IMR-90 (cell line): ENCODE data around the gene COL24A1. TPM values are rescaled to one million over a fixed set of nuclear protein-coding genes. Genes with fewer than 3 reads are reported as not detected.

Source experiments
- ATAC-seq: fragments of 200-7000 bp; cut with Tn5 transposase; 2 replicates; pipeline ENCODE4 v1.9.1; 2020; ENCODE audit warnings: low read depth, mild to moderate bottlenecking, moderate library complexity
- BruUV-seq: library from RNA; stranded (reverse); fragments of 400-500 nt; replicated peaks from 2 replicates; lab custom pipeline; 2021; lab: Mats Ljungman, UMichigan
- CTCF ChIA-PET: fragments of 300-600 bp; formaldehyde crosslinking; extraction: SDS; loops from one replicate; lab custom pipeline; 2021; ENCODE audit warnings: antibody characterized with exemption; lab: Yijun Ruan, JAX
- POLR2A ChIA-PET: fragments of 300-600 bp; sonication (Branson Sonifier 250); formaldehyde crosslinking; loops from one replicate; lab custom pipeline; 2022; ENCODE audit warnings: antibody characterized with exemption; ENCODE audit not compliant: unreplicated experiment; lab: Charles Lee
- DNase-seq: peaks from one replicate; pipeline ENCODE4 v3.0.0; 2013
- H2AFZ ChIP-seq: replicated peaks from 2 replicates; pipeline ENCODE3; 2013; ENCODE audit warnings: low read length, mild to moderate bottlenecking; ENCODE audit not compliant: poor library complexity
- H2AK5ac ChIP-seq: 2 replicates; pipeline ENCODE4 v1.6.1; 2013; ENCODE audit warnings: low read depth, low read length, inconsistent platforms
- H2AK9ac ChIP-seq: replicated peaks from 2 replicates; pipeline ENCODE3; 2013; ENCODE audit warnings: mild to moderate bottlenecking, low read depth, low read length, moderate library complexity; ENCODE audit not compliant: poor library complexity
- H2BK120ac ChIP-seq: 2 replicates; pipeline ENCODE4 v1.6.1; 2013; ENCODE audit warnings: low read depth, low read length, inconsistent platforms
- H2BK15ac ChIP-seq: 3 replicates; pipeline ENCODE4 v1.6.1; 2013; ENCODE audit warnings: low read depth, low read length, inconsistent platforms
- H2BK20ac ChIP-seq: 2 replicates; pipeline ENCODE4 v1.6.1; 2013; ENCODE audit warnings: low read depth, mild to moderate bottlenecking, inconsistent platforms, low read length, moderate library complexity
- H2BK5ac ChIP-seq: 2 replicates; pipeline ENCODE4 v1.6.1; 2013; ENCODE audit warnings: mild to moderate bottlenecking, low read depth, low read length, inconsistent platforms; ENCODE audit not compliant: poor library complexity, severe bottlenecking
- H3K14ac ChIP-seq: replicated peaks from 2 replicates; pipeline ENCODE4 v1.6.1; 2013; ENCODE audit warnings: low read depth, low read length, inconsistent platforms
- H3K18ac ChIP-seq: 2 replicates; pipeline ENCODE4 v1.6.1; 2013; ENCODE audit warnings: low read depth, low read length, control low read depth
- H3K23ac ChIP-seq: 2 replicates; pipeline ENCODE4 v1.6.1; 2013; ENCODE audit warnings: low read depth, low read length, inconsistent platforms
- H3K27ac ChIP-seq: 2 replicates; pipeline ENCODE4 v1.5.1; 2013; ENCODE audit warnings: mild to moderate bottlenecking, control low read depth, low read length; ENCODE audit not compliant: insufficient read depth
- H3K27me3 ChIP-seq: 2 replicates; pipeline ENCODE4 v1.6.1; 2013; ENCODE audit warnings: low read length; ENCODE audit not compliant: control insufficient read depth, insufficient read depth
- H3K36me3 ChIP-seq: 2 replicates; pipeline ENCODE4 v1.6.1; 2013; ENCODE audit warnings: low read length, mixed read lengths; ENCODE audit not compliant: control insufficient read depth, insufficient read depth
- H3K4ac ChIP-seq: 2 replicates; pipeline ENCODE4 v1.6.1; 2013; ENCODE audit warnings: low read depth, low read length, inconsistent platforms
- H3K4me1 ChIP-seq: 2 replicates; pipeline ENCODE4 v1.6.1; 2013; ENCODE audit warnings: low read length, mixed read lengths; ENCODE audit not compliant: control insufficient read depth, insufficient read depth
- H3K4me2 ChIP-seq: 2 replicates; pipeline ENCODE4 v1.6.1; 2013; ENCODE audit warnings: low read depth, mild to moderate bottlenecking, control low read depth, low read length, moderate library complexity
- H3K4me3 ChIP-seq: 2 replicates; pipeline ENCODE4 v1.5.1; 2013; ENCODE audit warnings: low read depth, mild to moderate bottlenecking, control low read depth, low read length, moderate library complexity; ENCODE audit not compliant: insufficient read depth
- H3K56ac ChIP-seq: 2 replicates; pipeline ENCODE4 v1.6.1; 2013; ENCODE audit warnings: low read length, inconsistent platforms; ENCODE audit not compliant: insufficient read depth; ENCODE audit errors: extremely low read depth
- H3K79me1 ChIP-seq, 2 experiments: 2 replicates each; pipeline ENCODE4 v1.6.1; 2013; ENCODE audit warnings: low read length in 2 of 2, inconsistent platforms in 1 of 2, low read depth in 1 of 2
- H3K9ac ChIP-seq: 2 replicates; pipeline ENCODE4 v1.6.1; 2013; ENCODE audit warnings: low read depth, low read length, control low read depth
- H3K9me1 ChIP-seq: 2 replicates; pipeline ENCODE4 v1.6.1; 2013; ENCODE audit warnings: low read length, inconsistent platforms; ENCODE audit not compliant: insufficient read depth
- H3K9me3 ChIP-seq: 2 replicates; pipeline ENCODE4 v1.6.1; 2013; ENCODE audit warnings: low read length; ENCODE audit not compliant: control insufficient read depth, insufficient read depth
- H4K20me1 ChIP-seq: 2 replicates; pipeline ENCODE4 v1.6.1; 2013; ENCODE audit warnings: low read length, inconsistent platforms; ENCODE audit not compliant: insufficient read depth
- H4K5ac ChIP-seq: 2 replicates; pipeline ENCODE4 v1.6.1; 2013; ENCODE audit warnings: mild to moderate bottlenecking, low read depth, low read length, control low read depth
- H4K8ac ChIP-seq, 2 experiments: 2 replicates each; pipeline ENCODE4 v1.6.1; 2013; ENCODE audit warnings: low read depth in 2 of 2, low read length in 2 of 2, control low read depth in 1 of 2, inconsistent platforms in 1 of 2
- H4K91ac ChIP-seq: 2 replicates; pipeline ENCODE4 v1.6.1; 2013; ENCODE audit warnings: low read depth, low read length, inconsistent platforms; ENCODE audit not compliant: insufficient read depth
- BHLHE40 ChIP-seq: fragments of 150-350 bp; IDR thresholded peaks from 2 replicates; pipeline ENCODE4 v1.6.1; 2016; ENCODE audit warnings: mild to moderate bottlenecking, low read depth, low read length
- CEBPB ChIP-seq: IDR thresholded peaks from 2 replicates; pipeline ENCODE4 v1.6.1; 2012; ENCODE audit warnings: low read depth, low read length, improper control_type of control experiment
- FOS ChIP-seq: fragments of 150-350 bp; IDR thresholded peaks from 2 replicates; pipeline ENCODE4 v1.6.1; 2016; ENCODE audit warnings: low read depth, low read length
- MAFK ChIP-seq: IDR thresholded peaks from 2 replicates; pipeline ENCODE4 v1.6.1; 2012; ENCODE audit warnings: low read depth, low read length, improper control_type of control experiment
- MAZ ChIP-seq: IDR thresholded peaks from 2 replicates; pipeline ENCODE4 v1.6.1; 2012; ENCODE audit warnings: low read depth, mild to moderate bottlenecking, low read length, improper control_type of control experiment, moderate library complexity, borderline replicate concordance
- NFE2L2 ChIP-seq: fragments of 150-350 bp; IDR thresholded peaks from 2 replicates; pipeline ENCODE4 v1.6.1; 2016; ENCODE audit warnings: low read depth, mild to moderate bottlenecking, low read length
- RCOR1 ChIP-seq: IDR thresholded peaks from 2 replicates; pipeline ENCODE4 v1.6.1; 2012; ENCODE audit warnings: mild to moderate bottlenecking, low read length, improper control_type of control experiment; ENCODE audit not compliant: insufficient replicate concordance
- RFX5 ChIP-seq: IDR thresholded peaks from 2 replicates; pipeline ENCODE4 v1.8.0; 2012; ENCODE audit warnings: low read depth, mild to moderate bottlenecking, low read length, moderate library complexity
- SMC3 ChIP-seq: fragments of 150-350 bp; IDR thresholded peaks from 2 replicates; pipeline ENCODE4 v1.6.1; 2016; ENCODE audit warnings: low read depth, mild to moderate bottlenecking, antibody characterized with exemption, low read length, moderate library complexity
- USF2 ChIP-seq: fragments of 150-350 bp; IDR thresholded peaks from 2 replicates; pipeline ENCODE4 v1.6.1; 2017; ENCODE audit warnings: mild to moderate bottlenecking, antibody characterized with exemption, low read length, low read depth
- WGBS, 2 experiments: methylation state at CpG; one replicate each; pipeline versions ENCODE4 v1.1.5 to v1.1.7; 2013; ENCODE audit warnings: missing lambda C conversion rate in 2 of 2; ENCODE audit not compliant: insufficient read length in 1 of 2; ENCODE audit errors: extremely low coverage in 2 of 2; 5-methylcytosine and 5-hydroxymethylcytosine counted together
- dilution Hi-C: fragments of 300-500 bp; cut with HindIII; formaldehyde crosslinking; loops from one replicate; pipeline ENCODE4 v1.14.3; 2018; ENCODE audit warnings: low sequenced_read_pairs; ENCODE audit not compliant: unreplicated experiment
- in situ Hi-C: fragments of 300-500 bp; cut with MboI; formaldehyde crosslinking; loops from 3 replicates; pipeline ENCODE4 v1.14.3; 2019; ENCODE audit warnings: low sequenced_read_pairs, inconsistent platforms, mixed read lengths
- intact Hi-C: fragments of 100-400 bp; cut with micrococcal nuclease; formaldehyde crosslinking; loops from 2 replicates; pipeline ENCODE4 v1.10.0; 2022
- polyA plus RNA-seq, 3 experiments: library from polyadenylated mRNA; depleted of rRNA; stranded (reverse); fragments of >200 nt; gene quantifications; 2 replicates each; pipeline ENCODE4 v1.2.3, GENCODE V29; 2012; ENCODE audit warnings: low replicate concordance in 1 of 3
- total RNA-seq: library from RNA; depleted of rRNA; stranded (reverse); fragments of >200 nt; gene quantifications from 2 replicates; pipeline ENCODE4 v1.2.3, GENCODE V29; 2012
- TF ChIP-seq, protein P1 (sequence below): fragments of 150-350 bp; IDR thresholded peaks from 2 replicates; pipeline ENCODE4 v1.6.1; 2016; ENCODE audit warnings: low read depth, mild to moderate bottlenecking, low read length, moderate library complexity, borderline replicate concordance
- TF ChIP-seq, protein P2 (sequence below): conservative IDR thresholded peaks from 2 replicates; pipeline ENCODE4 v1.5.1; 2012; ENCODE audit warnings: mild to moderate bottlenecking, low read depth, low read length, improper control_type of control experiment

The COL24A1 gene
- total and polyA plus RNA-seq, 2 of the 4 experiments (the other 2 are of a cell fraction), result 1.4 to 2.2 TPM

GRCh38 chr1:85984636-85985035, 171.9 kb downstream of the COL24A1 start:
- Histone ChIP-seq H3K4me3 (no peak overlapping the region), H3K27me3 (no peaks in the 10 kb centered on the region), H2AK9ac (no peak overlapping the region), H3K14ac (no peak overlapping the region), H3K9ac (no peak overlapping the region), H2AFZ (no peak overlapping the region), H3K18ac (no peak overlapping the region), H2AK5ac (no peak overlapping the region), H3K27ac (no peak overlapping the region), H2BK20ac (no peak overlapping the region), H3K4me2 (no peak overlapping the region), H3K9me1 (no peaks in the 10 kb centered on the region), H2BK120ac (no peak overlapping the region), H3K4me1 (no peaks in the 10 kb centered on the region), H3K79me1 (no peaks in the 10 kb centered on the region), H3K4ac (no peak overlapping the region), H3K23ac (no peak overlapping the region), H3K56ac (no peak overlapping the region), H4K91ac (no peak overlapping the region), H4K20me1 (no peaks in the 10 kb centered on the region), H3K9me3 (no peaks in the 10 kb centered on the region), H2BK5ac (no peak overlapping the region), H2BK15ac (no peak overlapping the region), H3K36me3 (no peaks in the 10 kb centered on the region), H4K8ac (no peak overlapping the region), H4K5ac (no peak overlapping the region)
- ATAC-seq (no peak), DNase-seq (no peak)
- 84% methylated on average over 3 of the region's 4 CpGs; no CpG with 5 or more reads in 1 of the 2 experiments for WGBS, 2 experiments
- in situ Hi-C loops (no loop called here), dilution Hi-C loops (no loop called here), intact Hi-C loops (no loop called here)
- ChIA-PET POLR2A (no interaction called here), CTCF (interaction anchor here (0.6 kb wide), 1 partner anchor 206 kb away, joined by 5 read pairs; no protein-coding TSS in a partner anchor)
- no TSS peak for BruUV-seq
- no peak for TF ChIP-seq FOS
- TF ChIP-seq, protein P1, sequence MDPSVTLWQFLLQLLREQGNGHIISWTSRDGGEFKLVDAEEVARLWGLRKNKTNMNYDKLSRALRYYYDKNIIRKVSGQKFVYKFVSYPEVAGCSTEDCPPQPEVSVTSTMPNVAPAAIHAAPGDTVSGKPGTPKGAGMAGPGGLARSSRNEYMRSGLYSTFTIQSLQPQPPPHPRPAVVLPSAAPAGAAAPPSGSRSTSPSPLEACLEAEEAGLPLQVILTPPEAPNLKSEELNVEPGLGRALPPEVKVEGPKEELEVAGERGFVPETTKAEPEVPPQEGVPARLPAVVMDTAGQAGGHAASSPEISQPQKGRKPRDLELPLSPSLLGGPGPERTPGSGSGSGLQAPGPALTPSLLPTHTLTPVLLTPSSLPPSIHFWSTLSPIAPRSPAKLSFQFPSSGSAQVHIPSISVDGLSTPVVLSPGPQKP, result no peak
- TF ChIP-seq RFX5, result no peak
- TF ChIP-seq, protein P2, sequence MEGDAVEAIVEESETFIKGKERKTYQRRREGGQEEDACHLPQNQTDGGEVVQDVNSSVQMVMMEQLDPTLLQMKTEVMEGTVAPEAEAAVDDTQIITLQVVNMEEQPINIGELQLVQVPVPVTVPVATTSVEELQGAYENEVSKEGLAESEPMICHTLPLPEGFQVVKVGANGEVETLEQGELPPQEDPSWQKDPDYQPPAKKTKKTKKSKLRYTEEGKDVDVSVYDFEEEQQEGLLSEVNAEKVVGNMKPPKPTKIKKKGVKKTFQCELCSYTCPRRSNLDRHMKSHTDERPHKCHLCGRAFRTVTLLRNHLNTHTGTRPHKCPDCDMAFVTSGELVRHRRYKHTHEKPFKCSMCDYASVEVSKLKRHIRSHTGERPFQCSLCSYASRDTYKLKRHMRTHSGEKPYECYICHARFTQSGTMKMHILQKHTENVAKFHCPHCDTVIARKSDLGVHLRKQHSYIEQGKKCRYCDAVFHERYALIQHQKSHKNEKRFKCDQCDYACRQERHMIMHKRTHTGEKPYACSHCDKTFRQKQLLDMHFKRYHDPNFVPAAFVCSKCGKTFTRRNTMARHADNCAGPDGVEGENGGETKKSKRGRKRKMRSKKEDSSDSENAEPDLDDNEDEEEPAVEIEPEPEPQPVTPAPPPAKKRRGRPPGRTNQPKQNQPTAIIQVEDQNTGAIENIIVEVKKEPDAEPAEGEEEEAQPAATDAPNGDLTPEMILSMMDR, result no peak
- TF ChIP-seq RCOR1, result no peak
- TF ChIP-seq CEBPB, result no peak
- no peak for TF ChIP-seq BHLHE40
- TF ChIP-seq MAZ, result no peak
- no peak for TF ChIP-seq NFE2L2
- TF ChIP-seq USF2, result no peak
- no peak for TF ChIP-seq SMC3
- TF ChIP-seq MAFK, result no peak
